GM20000 (cell line): ENCODE measurements around the gene FOSL2.

Experiments
- DNase-seq: peaks from one replicate; pipeline ENCODE4 v3.0.0; 2012; ENCODE audit warnings: low spot score
- CTCF ChIP-seq: IDR thresholded peaks from 2 replicates; pipeline ENCODE4 v1.5.1; 2012; ENCODE audit warnings: mild to moderate bottlenecking, control low read depth; ENCODE audit errors: extremely low read depth, missing control alignments

The FOSL2 gene

GRCh38 chr2:28391564-28392296 lies 928 bp upstream of the FOSL2 start:
- TF ChIP-seq CTCF, result peak; percentile 7

DNA sequence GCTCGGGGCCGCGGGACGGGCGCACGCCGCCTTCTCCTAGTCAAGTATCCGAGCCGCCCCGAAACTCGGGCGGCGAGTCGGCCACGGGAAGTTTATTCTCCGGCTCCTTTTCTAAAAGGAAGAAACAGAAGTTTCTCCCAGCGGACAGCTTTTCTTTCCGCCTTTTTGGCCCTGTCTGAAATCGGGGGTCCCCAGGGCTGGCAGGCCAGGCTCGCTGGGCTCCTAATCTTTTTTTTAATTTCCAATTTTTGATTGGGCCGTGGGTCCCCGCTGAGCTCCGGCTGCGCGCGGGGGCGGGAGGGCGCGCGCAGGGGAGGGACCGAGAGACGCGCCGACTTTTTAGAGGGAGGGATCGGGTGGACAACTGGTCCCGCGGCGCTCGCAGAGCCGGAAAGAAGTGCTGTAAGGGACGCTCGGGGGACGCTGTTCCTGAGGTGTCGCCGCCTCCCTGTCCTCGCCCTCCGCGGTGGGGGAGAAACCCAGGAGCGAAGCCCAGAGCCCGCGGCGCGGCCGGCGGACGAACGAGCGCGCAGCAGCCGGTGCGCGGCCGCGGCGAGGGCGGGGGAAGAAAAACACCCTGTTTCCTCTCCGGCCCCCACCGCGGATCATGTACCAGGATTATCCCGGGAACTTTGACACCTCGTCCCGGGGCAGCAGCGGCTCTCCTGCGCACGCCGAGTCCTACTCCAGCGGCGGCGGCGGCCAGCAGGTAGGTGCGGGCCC lies 617 bp downstream of the FOSL2 start:
- peak; percentile 76 for DNase-seq
- no peak for TF ChIP-seq CTCF

More at GRCh38 chr2:28391564-28392296, 928 bp upstream of the FOSL2 start:
- peak; percentile 80 for DNase-seq

GRCh38 chr2:28394331-28394877 lies 1.7 kb downstream of the FOSL2 start:
- no peak for TF ChIP-seq CTCF
- no peak for DNase-seq

GRCh38 chr2:28394997-28395333 lies 2.3 kb downstream of the FOSL2 start:
- DNase-seq, result no peak
- TF ChIP-seq CTCF, result no peak

DNA sequence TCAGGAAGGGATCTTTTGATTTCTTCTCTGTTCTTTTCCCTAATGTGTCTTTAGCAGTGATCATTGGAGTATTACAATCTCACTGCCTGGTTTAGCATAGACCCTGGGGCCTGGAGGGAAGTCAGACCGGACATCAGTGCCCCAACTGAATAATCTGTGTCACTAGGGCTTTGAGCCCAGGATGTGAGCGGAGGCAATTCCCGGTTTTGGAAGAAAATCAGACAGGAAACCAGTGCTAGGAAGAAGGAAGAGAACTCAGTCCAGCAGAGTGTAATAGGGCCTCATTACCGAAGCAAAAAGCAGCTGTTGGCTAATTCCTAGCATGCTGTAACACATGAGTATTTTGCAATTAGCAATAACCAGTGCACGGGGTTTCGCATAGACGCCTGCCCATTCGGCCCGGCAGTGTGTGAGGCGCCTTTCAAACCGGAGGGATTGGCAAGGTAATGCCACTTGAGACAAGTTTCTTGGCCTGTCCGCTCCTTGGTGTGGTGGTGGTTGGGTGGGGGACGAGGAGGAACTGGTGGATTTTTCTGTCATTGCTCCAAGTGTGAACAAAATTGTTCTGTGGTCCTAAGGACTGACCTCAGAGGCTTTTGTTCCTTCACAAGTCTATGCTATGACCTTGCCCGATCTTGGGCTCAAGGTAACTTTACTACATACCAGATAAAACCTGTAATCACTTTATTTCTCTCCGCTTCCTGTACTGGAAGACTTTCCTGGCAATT lies 2.8 kb downstream of the FOSL2 start:
- TF ChIP-seq CTCF, result no peak
- DNase-seq, result no peak

DNA sequence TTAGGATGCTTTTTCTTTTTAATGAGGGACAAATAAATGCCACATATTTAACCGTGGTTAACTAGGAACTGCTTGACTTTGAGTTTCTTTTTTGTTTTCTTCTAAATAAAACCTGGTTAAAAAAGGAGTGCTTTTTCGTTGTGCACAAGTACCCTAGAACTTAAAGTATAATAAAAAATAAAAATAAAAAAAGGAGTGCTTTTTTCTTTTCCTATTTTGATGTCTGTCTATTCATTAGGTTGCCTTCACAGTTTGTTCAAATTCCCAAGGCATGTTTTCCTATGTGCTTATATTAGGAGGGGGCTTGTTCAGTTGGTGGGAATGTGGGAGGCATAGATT lies 4.4 kb downstream of the FOSL2 start:
- no peak for TF ChIP-seq CTCF
- DNase-seq, result no peak

DNA sequence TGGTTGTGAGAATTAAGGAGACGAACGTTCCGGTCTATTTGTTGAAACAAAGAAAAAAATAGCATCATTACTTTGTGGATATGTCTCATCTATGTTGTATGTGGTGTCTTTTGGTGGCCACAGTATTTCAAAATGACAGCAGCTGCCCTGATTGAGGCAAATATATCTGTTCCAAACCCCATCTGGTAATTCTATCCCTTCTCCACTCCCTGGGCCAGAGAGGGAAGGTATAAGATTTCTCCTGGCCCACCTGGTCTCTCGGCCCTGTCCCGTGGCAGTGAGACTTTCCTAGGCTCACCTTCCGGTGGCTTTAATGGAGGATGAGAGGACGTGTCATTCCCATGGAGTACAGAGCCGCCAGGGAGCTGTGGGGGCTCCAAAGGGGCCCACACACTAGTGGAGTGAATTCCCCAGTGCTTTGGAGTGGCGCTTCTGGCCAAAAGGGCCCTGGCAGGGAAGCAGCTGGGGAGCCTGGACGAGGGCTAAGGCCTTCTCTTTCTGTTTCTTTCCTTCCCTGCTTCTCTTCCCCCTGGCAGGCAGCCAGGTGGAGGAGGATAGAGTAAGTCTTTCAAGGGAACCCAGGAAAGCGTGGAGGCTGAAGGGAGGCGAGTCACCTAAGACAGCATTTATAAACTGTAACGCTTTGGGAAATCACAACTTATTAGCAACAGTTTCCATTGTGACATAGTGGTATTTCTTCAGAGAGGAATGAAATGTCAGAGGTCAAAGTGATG lies 5.6 kb downstream of the FOSL2 start:
- DNase-seq, result no peak
- no peak for TF ChIP-seq CTCF
